Epithelial cell of prostate (primary cell): ENCODE data around the gene RASEF.

ENCODE experiments used
- DNase-seq: peaks from one replicate; pipeline ENCODE4 v3.0.0-alpha.2; 2011; ENCODE audit warnings: low read depth, low spot score
- H3K27ac ChIP-seq: fragments of 450-650 bp; 2 replicates; pipeline ENCODE4 v1.5.1; 2017; ENCODE audit warnings: mild to moderate bottlenecking

Gene RASEF

GRCh38 chr9:83060556-83060955 is 2.4 kb downstream of the RASEF start:
- H3K27ac ChIP-seq = peak overlapping the region; percentile 59
- DNase-seq = no peak

- DNase-seq = no peak
Observed at GRCh38 chr9:83059417-83059816, 3.5 kb downstream of the RASEF start.

GRCh38 chr9:83056911-83057310 is 6.0 kb downstream of the RASEF start:
- DNase-seq = no peak
- H3K27ac ChIP-seq = no peak overlapping the region

More at GRCh38 chr9:83059417-83059816, 3.5 kb downstream of the RASEF start:
- no peak overlapping the region for H3K27ac ChIP-seq

GRCh38 chr9:83056174-83056573 is 6.8 kb downstream of the RASEF start:
- H3K27ac ChIP-seq = no peak overlapping the region
- DNase-seq = no peak

- DNase-seq = no peak
- H3K27ac ChIP-seq = no peak overlapping the region
Observed at GRCh38 chr9:83047839-83048775, 14.8 kb downstream of the RASEF start.

- H3K27ac ChIP-seq = no peak overlapping the region
- no peak for DNase-seq
Observed at GRCh38 chr9:83043597-83043996, 19.3 kb downstream of the RASEF start.

GRCh38 chr9:83041771-83042170 is 21.2 kb downstream of the RASEF start:
- H3K27ac ChIP-seq = no peak overlapping the region
- no peak for DNase-seq

GRCh38 chr9:83039303-83039702 is 23.6 kb downstream of the RASEF start:
- DNase-seq = no peak
- no peak overlapping the region for H3K27ac ChIP-seq

- no peak for DNase-seq
- no peak overlapping the region for H3K27ac ChIP-seq
Observed at GRCh38 chr9:83036043-83036442, 26.9 kb downstream of the RASEF start.

- no peak overlapping the region for H3K27ac ChIP-seq
- no peak for DNase-seq
Observed at GRCh38 chr9:83035143-83035542, 27.8 kb downstream of the RASEF start.

- DNase-seq = no peak
- H3K27ac ChIP-seq = no peak overlapping the region
Observed at GRCh38 chr9:83034587-83034986, 28.4 kb downstream of the RASEF start.

- H3K27ac ChIP-seq = no peak overlapping the region
- DNase-seq = no peak
Observed at GRCh38 chr9:83034026-83034425, 28.9 kb downstream of the RASEF start.

GRCh38 chr9:83032065-83032625 is 30.8 kb downstream of the RASEF start:
- no peak for DNase-seq
- H3K27ac ChIP-seq = peak overlapping the region; percentile 5

GRCh38 chr9:83030391-83031107 is 32.4 kb downstream of the RASEF start:
- no peak for DNase-seq
- no peak overlapping the region for H3K27ac ChIP-seq

GRCh38 chr9:83029531-83030137 is 33.3 kb downstream of the RASEF start:
- H3K27ac ChIP-seq = peak overlapping the region; percentile 87
- no peak for DNase-seq

GRCh38 chr9:83027153-83027891 is 35.6 kb downstream of the RASEF start:
- DNase-seq = peak; percentile 83

GRCh38 chr9:83024506-83025125 is 38.3 kb downstream of the RASEF start:
- no peak for DNase-seq
- no peak overlapping the region for H3K27ac ChIP-seq

More at GRCh38 chr9:83027153-83027891, 35.6 kb downstream of the RASEF start:
- peak overlapping the region; percentile 87 for H3K27ac ChIP-seq

- DNase-seq = no peak
- no peak overlapping the region for H3K27ac ChIP-seq
Observed at GRCh38 chr9:83023151-83023550, 39.8 kb downstream of the RASEF start.

GRCh38 chr9:83020864-83021263 is 42.1 kb downstream of the RASEF start:
- no peak for DNase-seq
- no peak overlapping the region for H3K27ac ChIP-seq
